IPS-20b (cell line): ENCODE measurements around the gene GADD45A.
"Not testable (repeated sequence)": the region's sequence is repeated elsewhere in the genome, so short reads cannot be mapped to it uniquely, and the experiment has no call there.

Source experiments
- H3K27ac ChIP-seq: one replicate; pipeline ENCODE4 v1.5.1; 2013; ENCODE audit warnings: low read length
- H3K27me3 ChIP-seq: 2 replicates; pipeline ENCODE4 v1.6.1; 2013; ENCODE audit warnings: mild to moderate bottlenecking, low read length, inconsistent platforms; ENCODE audit not compliant: insufficient read depth
- H3K36me3 ChIP-seq: 2 replicates; pipeline ENCODE4 v1.6.1; 2013; ENCODE audit warnings: low read depth, mild to moderate bottlenecking, inconsistent platforms, low read length, moderate library complexity; ENCODE audit not compliant: insufficient read depth
- H3K4me1 ChIP-seq: 2 replicates; pipeline ENCODE4 v1.6.1; 2013; ENCODE audit warnings: mild to moderate bottlenecking, control low read depth, inconsistent platforms, low read length, moderate library complexity; ENCODE audit not compliant: insufficient read depth
- H3K4me3 ChIP-seq: 2 replicates; pipeline ENCODE4 v1.5.1; 2013; ENCODE audit warnings: mild to moderate bottlenecking, low read length, inconsistent platforms
- H3K9ac ChIP-seq: 2 replicates; pipeline ENCODE4 v1.6.1; 2013; ENCODE audit warnings: low read depth, mild to moderate bottlenecking, inconsistent platforms, low read length, moderate library complexity
- H3K9me3 ChIP-seq: 2 replicates; pipeline ENCODE4 v1.6.1; 2013; ENCODE audit warnings: mild to moderate bottlenecking, low read depth, low read length, inconsistent platforms; ENCODE audit not compliant: insufficient read depth

Gene GADD45A

GRCh38 chr1:67724928-67725560 lies 40.0 kb downstream of the GADD45A start:
- Histone ChIP-seq H3K27ac (no peak overlapping the region), H3K4me1 (peaks cover 18% of the 10 kb centered on the region)

GRCh38 chr1:67726224-67726623 lies 41.2 kb downstream of the GADD45A start:
- no peak overlapping the region for H3K27ac ChIP-seq
- no peaks in the 10 kb centered on the region for H3K36me3 ChIP-seq
- no peak overlapping the region for H3K4me3 ChIP-seq
- no peak overlapping the region for H3K9ac ChIP-seq
- no peaks in the 10 kb centered on the region for H3K27me3 ChIP-seq
- H3K4me1 ChIP-seq = peaks cover 16% of the 10 kb centered on the region
- no peaks in the 10 kb centered on the region for H3K9me3 ChIP-seq

More at GRCh38 chr1:67724928-67725560, 40.0 kb downstream of the GADD45A start:
- no peaks in the 10 kb centered on the region for H3K27me3 ChIP-seq
- no peaks in the 10 kb centered on the region for H3K36me3 ChIP-seq
- no peaks in the 10 kb centered on the region for H3K9me3 ChIP-seq
- no peak overlapping the region for H3K4me3 ChIP-seq
- no peak overlapping the region for H3K9ac ChIP-seq

GRCh38 chr1:67729872-67730271 lies 44.9 kb downstream of the GADD45A start:
- H3K27me3 ChIP-seq = no peaks in the 10 kb centered on the region
- H3K9ac ChIP-seq = no peak overlapping the region
- no peak overlapping the region for H3K27ac ChIP-seq
- no peak overlapping the region for H3K4me3 ChIP-seq
- H3K9me3 ChIP-seq = no peaks in the 10 kb centered on the region
- H3K36me3 ChIP-seq = no peaks in the 10 kb centered on the region
- H3K4me1 ChIP-seq = peaks cover 11% of the 10 kb centered on the region; the same call in 1 of the 2 replicates

- peaks cover 11% of the 10 kb centered on the region; the same call in 1 of the 2 replicates for H3K4me1 ChIP-seq
- not testable (repeated sequence) for H3K27ac ChIP-seq, H3K36me3 ChIP-seq, H3K9ac ChIP-seq, H3K4me3 ChIP-seq, H3K27me3 ChIP-seq, H3K9me3 ChIP-seq
Observed at GRCh38 chr1:67730312-67730711, 45.3 kb downstream of the GADD45A start.

GRCh38 chr1:67731322-67731721 lies 46.3 kb downstream of the GADD45A start:
- Histone ChIP-seq H3K9me3 (no peaks in the 10 kb centered on the region), H3K27me3 (no peaks in the 10 kb centered on the region), H3K36me3 (no peaks in the 10 kb centered on the region), H3K27ac (no peak overlapping the region), H3K4me1 (peaks cover 15% of the 10 kb centered on the region; the same call in 1 of the 2 replicates), H3K9ac (no peak overlapping the region), H3K4me3 (no peak overlapping the region)

- Histone ChIP-seq H3K9me3 (no peaks in the 10 kb centered on the region), H3K36me3 (no peaks in the 10 kb centered on the region), H3K4me1 (peaks cover 15% of the 10 kb centered on the region; the same call in 1 of the 2 replicates), H3K4me3 (no peak overlapping the region), H3K9ac (no peak overlapping the region), H3K27ac (no peak overlapping the region), H3K27me3 (no peaks in the 10 kb centered on the region)
Observed at GRCh38 chr1:67732750-67733151, 47.8 kb downstream of the GADD45A start.

- Histone ChIP-seq H3K4me1 (peaks cover 15% of the 10 kb centered on the region; the same call in 1 of the 2 replicates), H3K9ac (no peak overlapping the region), H3K27me3 (no peaks in the 10 kb centered on the region), H3K4me3 (no peak overlapping the region), H3K36me3 (no peaks in the 10 kb centered on the region), H3K27ac (no peak overlapping the region), H3K9me3 (no peaks in the 10 kb centered on the region)
Observed at GRCh38 chr1:67733681-67734322, 48.8 kb downstream of the GADD45A start.

GRCh38 chr1:67734323-67734690 lies 49.3 kb downstream of the GADD45A start:
- H3K27ac ChIP-seq = no peak overlapping the region
- H3K4me1 ChIP-seq = peaks cover 15% of the 10 kb centered on the region; the same call in 1 of the 2 replicates

GRCh38 chr1:67735206-67735605 lies 50.2 kb downstream of the GADD45A start:
- Histone ChIP-seq H3K27me3 (no peaks in the 10 kb centered on the region), H3K36me3 (no peaks in the 10 kb centered on the region), H3K9ac (no peak overlapping the region), H3K9me3 (no peaks in the 10 kb centered on the region), H3K27ac (no peak overlapping the region), H3K4me3 (no peak overlapping the region), H3K4me1 (peaks cover 15% of the 10 kb centered on the region; the same call in 1 of the 2 replicates)

More at GRCh38 chr1:67734323-67734690, 49.3 kb downstream of the GADD45A start:
- H3K9ac ChIP-seq = no peak overlapping the region
- H3K9me3 ChIP-seq = no peaks in the 10 kb centered on the region
- no peak overlapping the region for H3K4me3 ChIP-seq
- H3K36me3 ChIP-seq = no peaks in the 10 kb centered on the region
- no peaks in the 10 kb centered on the region for H3K27me3 ChIP-seq

GRCh38 chr1:67735806-67736627 lies 51.0 kb downstream of the GADD45A start:
- Histone ChIP-seq H3K36me3 (no peaks in the 10 kb centered on the region), H3K9ac (no peak overlapping the region), H3K4me1 (peaks cover 12% of the 10 kb centered on the region; the same call in 1 of the 2 replicates), H3K9me3 (no peaks in the 10 kb centered on the region), H3K4me3 (no peak overlapping the region), H3K27ac (no peak overlapping the region), H3K27me3 (no peaks in the 10 kb centered on the region)

GRCh38 chr1:67736750-67737149 lies 51.7 kb downstream of the GADD45A start:
- Histone ChIP-seq H3K4me1 (peaks cover 12% of the 10 kb centered on the region; the same call in 1 of the 2 replicates), H3K27me3 (no peaks in the 10 kb centered on the region), H3K9me3 (no peaks in the 10 kb centered on the region), H3K4me3 (no peak overlapping the region), H3K36me3 (no peaks in the 10 kb centered on the region), H3K27ac (no peak overlapping the region), H3K9ac (no peak overlapping the region)
